Duodenal mucosa (tissue), 2 donors: ENCODE measurements around the gene TGM6.

Experiments used
- H3K27ac ChIP-seq: one replicate; pipeline ENCODE4 v1.7.0; 2013; ENCODE audit warnings: low read depth, low read length
- H3K27me3 ChIP-seq, 2 donors: one replicate each; pipeline ENCODE4 v1.7.0; 2013; ENCODE audit warnings: low read length in 2 of 2, control low read depth in 1 of 2; ENCODE audit not compliant: insufficient read depth in 2 of 2, control insufficient read depth in 1 of 2
- H3K36me3 ChIP-seq, 2 donors: one replicate each; pipeline ENCODE4 v1.7.0; 2013; ENCODE audit warnings: low read length in 2 of 2, control low read depth in 1 of 2; ENCODE audit not compliant: insufficient read depth in 2 of 2, control insufficient read depth in 1 of 2
- H3K4me1 ChIP-seq, 2 donors: one replicate each; pipeline ENCODE4 v1.7.0; 2013; ENCODE audit warnings: low read length in 2 of 2, control low read depth in 1 of 2; ENCODE audit not compliant: insufficient read depth in 2 of 2, control insufficient read depth in 1 of 2
- H3K4me3 ChIP-seq, 2 donors: one replicate each; pipeline ENCODE4 v1.7.0; 2013; ENCODE audit warnings: low read length in 2 of 2, low read depth in 1 of 2
- H3K9ac ChIP-seq, 2 donors: one replicate each; pipeline ENCODE4 v1.7.0; 2013; ENCODE audit warnings: low read length in 2 of 2, low read depth in 1 of 2
- H3K9me3 ChIP-seq, 2 donors: one replicate each; pipeline ENCODE4 v1.7.0; 2013; ENCODE audit warnings: low read length in 2 of 2, control low read depth in 1 of 2; ENCODE audit not compliant: control insufficient read depth in 1 of 2

TGM6 gene

GRCh38 chr20:2340823-2341222 is 39.9 kb upstream of the TGM6 start:
- no peaks in the 10 kb centered on the region for H3K36me3 ChIP-seq
- no peaks in the 10 kb centered on the region for H3K9me3 ChIP-seq
- H3K4me1 ChIP-seq: no peaks in the 10 kb centered on the region
- H3K27ac ChIP-seq: no peak overlapping the region
- no peaks in the 10 kb centered on the region for H3K27me3 ChIP-seq
- no peak overlapping the region for H3K9ac ChIP-seq
- H3K4me3 ChIP-seq: no peak overlapping the region

DNA sequence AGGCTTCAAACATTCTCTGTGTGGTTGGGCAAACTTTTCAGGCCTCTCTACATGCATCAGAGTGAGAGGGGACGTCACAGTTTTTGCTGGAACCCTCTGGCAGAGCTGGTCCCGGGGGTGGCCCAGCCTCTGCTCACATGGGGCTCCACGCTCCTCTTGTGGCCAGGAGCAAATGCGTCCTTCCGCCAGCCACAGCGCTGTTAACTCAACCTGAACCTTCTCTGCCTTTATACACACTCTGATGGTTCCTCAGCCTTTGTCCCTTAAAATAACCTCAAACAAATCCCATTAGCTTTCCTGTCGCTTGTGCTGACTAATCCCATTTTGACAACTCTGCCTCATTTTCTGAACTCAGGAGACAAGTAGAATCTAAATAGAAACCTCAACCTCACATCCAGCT is 39.4 kb upstream of the TGM6 start:
- no peaks in the 10 kb centered on the region for H3K36me3 ChIP-seq
- H3K9me3 ChIP-seq: no peaks in the 10 kb centered on the region
- H3K9ac ChIP-seq: no peak overlapping the region
- H3K4me1 ChIP-seq: no peaks in the 10 kb centered on the region
- no peak overlapping the region for H3K27ac ChIP-seq
- no peaks in the 10 kb centered on the region for H3K27me3 ChIP-seq
- no peak overlapping the region for H3K4me3 ChIP-seq

DNA sequence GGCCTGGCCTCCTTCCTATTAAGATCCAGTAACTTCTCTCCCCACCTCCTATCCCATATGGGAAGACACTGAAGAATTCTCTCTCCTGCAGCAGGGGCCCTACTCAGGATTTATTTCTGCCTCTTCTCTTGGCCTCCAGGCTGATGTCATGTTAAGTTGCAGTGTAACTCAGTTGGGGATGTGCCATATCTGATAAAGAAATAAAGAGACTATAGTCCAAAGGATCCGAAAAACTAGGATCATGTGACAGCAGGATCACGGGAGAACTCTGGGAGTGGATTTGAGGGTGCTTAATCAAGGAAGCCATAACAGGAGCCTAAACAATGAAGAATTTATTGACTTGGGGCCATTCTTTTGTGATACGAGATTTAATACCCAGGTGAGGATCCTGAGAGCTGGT is 38.5 kb upstream of the TGM6 start:
- Histone ChIP-seq H3K9me3 (no peaks in the 10 kb centered on the region), H3K27ac (no peak overlapping the region), H3K4me3 (no peak overlapping the region), H3K36me3 (no peaks in the 10 kb centered on the region), H3K9ac (no peak overlapping the region), H3K4me1 (no peaks in the 10 kb centered on the region), H3K27me3 (no peaks in the 10 kb centered on the region)

GRCh38 chr20:2346188-2346587 is 34.5 kb upstream of the TGM6 start:
- Histone ChIP-seq H3K4me3 (no peak overlapping the region), H3K27me3 (no peaks in the 10 kb centered on the region), H3K36me3 (no peaks in the 10 kb centered on the region), H3K27ac (no peak overlapping the region), H3K9ac (no peak overlapping the region), H3K9me3 (no peaks in the 10 kb centered on the region), H3K4me1 (peaks cover 0 to 5% of the 10 kb centered on the region in 2 donors)

- H3K36me3 ChIP-seq: no peaks in the 10 kb centered on the region
- H3K27ac ChIP-seq: no peak overlapping the region
- H3K4me1 ChIP-seq: peaks cover 3 to 9% of the 10 kb centered on the region in 2 donors
- no peaks in the 10 kb centered on the region for H3K9me3 ChIP-seq
- H3K9ac ChIP-seq: no peak overlapping the region
- no peak overlapping the region for H3K4me3 ChIP-seq
- H3K27me3 ChIP-seq: no peaks in the 10 kb centered on the region
Measured at GRCh38 chr20:2348336-2348735, 32.4 kb upstream of the TGM6 start.

DNA sequence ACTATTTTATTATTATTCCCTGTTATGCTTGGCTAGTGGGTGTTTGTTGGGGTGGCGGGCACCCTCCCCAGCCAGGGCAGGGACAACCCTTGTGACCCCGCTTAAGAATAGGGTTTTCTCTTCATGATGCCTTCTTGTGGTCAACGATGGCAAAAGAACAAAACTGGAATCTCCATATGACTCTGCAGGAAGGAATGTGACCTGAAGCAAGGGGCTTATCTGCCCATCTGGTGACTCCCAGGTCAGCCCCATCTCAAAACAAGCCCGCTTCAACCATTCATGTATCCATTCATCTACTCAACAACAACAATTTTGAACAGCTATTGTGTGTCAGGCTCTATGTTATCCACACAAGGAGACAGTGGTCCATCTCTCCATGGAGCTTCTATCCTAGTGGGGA is 30.9 kb upstream of the TGM6 start:
- H3K4me3 ChIP-seq: no peak overlapping the region
- peaks cover 3 to 9% of the 10 kb centered on the region in 2 donors for H3K4me1 ChIP-seq
- H3K9ac ChIP-seq: no peak overlapping the region
- H3K27me3 ChIP-seq: no peaks in the 10 kb centered on the region
- no peaks in the 10 kb centered on the region for H3K36me3 ChIP-seq
- H3K9me3 ChIP-seq: no peaks in the 10 kb centered on the region
- H3K27ac ChIP-seq: no peak overlapping the region

DNA sequence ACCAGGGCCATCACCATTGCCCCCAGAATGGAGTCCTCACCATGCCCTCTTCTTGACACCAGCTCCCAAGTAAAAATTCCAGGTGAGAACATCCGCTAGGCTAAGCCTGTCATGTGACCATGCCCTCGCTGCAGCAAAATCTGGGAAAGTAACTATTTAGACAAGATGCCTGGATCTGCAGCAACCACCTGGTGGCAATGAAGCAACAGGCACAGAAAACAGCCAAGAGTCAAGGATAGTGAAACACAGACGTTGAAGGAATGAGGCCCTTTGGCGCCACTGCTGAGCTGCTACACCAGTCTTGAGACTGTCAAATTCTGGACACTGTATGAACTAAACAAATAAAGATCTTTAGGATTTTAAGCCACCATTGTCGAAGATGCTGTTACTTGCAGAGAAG is 30.1 kb upstream of the TGM6 start:
- H3K4me3 ChIP-seq: no peak overlapping the region
- H3K9ac ChIP-seq: no peak overlapping the region
- H3K4me1 ChIP-seq: peaks cover 3 to 9% of the 10 kb centered on the region in 2 donors
- no peaks in the 10 kb centered on the region for H3K36me3 ChIP-seq
- no peaks in the 10 kb centered on the region for H3K27me3 ChIP-seq
- no peaks in the 10 kb centered on the region for H3K9me3 ChIP-seq
- no peak overlapping the region for H3K27ac ChIP-seq

- H3K36me3 ChIP-seq: no peaks in the 10 kb centered on the region
- no peak overlapping the region for H3K27ac ChIP-seq
- no peak overlapping the region for H3K4me3 ChIP-seq
- peaks cover 3 to 9% of the 10 kb centered on the region in 2 donors for H3K4me1 ChIP-seq
- peaks cover 0 to 7% of the 10 kb centered on the region in 2 donors for H3K27me3 ChIP-seq
- no peaks in the 10 kb centered on the region for H3K9me3 ChIP-seq
- H3K9ac ChIP-seq: no peak overlapping the region
Measured at GRCh38 chr20:2353231-2353630, 27.5 kb upstream of the TGM6 start.

GRCh38 chr20:2357114-2357513 is 23.6 kb upstream of the TGM6 start:
- H3K4me3 ChIP-seq: no peak overlapping the region
- peaks cover 0 to 7% of the 10 kb centered on the region in 2 donors for H3K27me3 ChIP-seq
- no peak overlapping the region for H3K27ac ChIP-seq
- no peaks in the 10 kb centered on the region for H3K36me3 ChIP-seq
- H3K9me3 ChIP-seq: peaks cover 2 to 12% of the 10 kb centered on the region in 2 donors
- H3K9ac ChIP-seq: no peak overlapping the region
- H3K4me1 ChIP-seq: peaks cover 1 to 2% of the 10 kb centered on the region in 2 donors

DNA sequence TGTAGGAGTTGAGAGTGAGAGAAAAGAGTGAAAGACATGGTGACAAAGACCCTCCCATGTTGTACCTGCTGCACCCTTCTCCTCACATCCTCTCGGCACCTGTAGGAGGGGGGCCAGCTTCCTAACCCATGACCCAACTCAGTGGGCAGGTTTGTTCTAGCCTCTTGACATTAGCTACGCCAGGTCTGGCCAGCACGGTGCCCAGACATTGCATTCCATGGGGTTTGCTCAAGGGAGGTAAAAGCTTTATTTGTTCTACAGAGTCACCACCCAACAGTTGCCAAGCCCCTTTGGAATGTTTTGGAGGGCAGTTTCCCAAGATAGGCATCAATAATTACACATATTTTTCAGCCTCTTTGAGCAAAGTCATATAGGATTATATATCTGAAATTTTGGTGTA is 22.7 kb upstream of the TGM6 start:
- Histone ChIP-seq H3K9ac (no peak overlapping the region), H3K36me3 (no peaks in the 10 kb centered on the region), H3K27ac (no peak overlapping the region), H3K4me3 (no peak overlapping the region), H3K9me3 (peaks cover 4 to 13% of the 10 kb centered on the region in 2 donors), H3K27me3 (peaks cover 0 to 7% of the 10 kb centered on the region in 2 donors), H3K4me1 (no peaks in the 10 kb centered on the region)

GRCh38 chr20:2361035-2361593 is 19.6 kb upstream of the TGM6 start:
- Histone ChIP-seq H3K4me3 (no peak overlapping the region), H3K9me3 (peaks cover 4 to 13% of the 10 kb centered on the region in 2 donors), H3K27ac (no peak overlapping the region)

More at GRCh38 chr20:2361035-2361593, 19.6 kb upstream of the TGM6 start:
- peaks cover 0 to 7% of the 10 kb centered on the region in 2 donors for H3K27me3 ChIP-seq
- H3K9ac ChIP-seq: no peak overlapping the region
- no peaks in the 10 kb centered on the region for H3K36me3 ChIP-seq
- H3K4me1 ChIP-seq: no peaks in the 10 kb centered on the region
